PFSK-1 (cell line): Measurements from ENCODE around the gene FHL3.

Experiments used
- FOXP2 ChIP-seq: optimal IDR thresholded peaks from 2 replicates; pipeline ENCODE3; 2011; ENCODE audit warnings: borderline replicate concordance, control low read depth, inconsistent platforms; ENCODE audit not compliant: insufficient read depth; ENCODE audit errors: extremely low read length, extremely low read depth
- POLR2AphosphoS5 ChIP-seq: IDR thresholded peaks from 2 replicates; pipeline ENCODE4 v1.6.1; 2012; ENCODE audit warnings: low read depth, mild to moderate bottlenecking, control low read depth, low read length, moderate library complexity
- REST ChIP-seq, 2 experiments: IDR thresholded peaks; 2 replicates each; pipeline versions ENCODE4 v1.6.1 to v1.8.0; 2011 to 2012; ENCODE audit warnings: low read depth in 2 of 2, low read length in 2 of 2, control low read depth in 1 of 2, inconsistent platforms in 1 of 2, mild to moderate bottlenecking in 1 of 2, moderate library complexity in 1 of 2; ENCODE audit not compliant: insufficient read depth in 1 of 2
- SIN3A ChIP-seq: IDR thresholded peaks from 2 replicates; pipeline ENCODE4 v1.6.1; 2012; ENCODE audit warnings: mild to moderate bottlenecking, low read length, moderate library complexity, borderline replicate concordance; ENCODE audit not compliant: insufficient read depth
- TAF1 ChIP-seq: IDR thresholded peaks from 2 replicates; pipeline ENCODE4 v1.6.1; 2012; ENCODE audit warnings: low read length, control low read depth, borderline replicate concordance; ENCODE audit not compliant: insufficient read depth

FHL3 gene

DNA sequence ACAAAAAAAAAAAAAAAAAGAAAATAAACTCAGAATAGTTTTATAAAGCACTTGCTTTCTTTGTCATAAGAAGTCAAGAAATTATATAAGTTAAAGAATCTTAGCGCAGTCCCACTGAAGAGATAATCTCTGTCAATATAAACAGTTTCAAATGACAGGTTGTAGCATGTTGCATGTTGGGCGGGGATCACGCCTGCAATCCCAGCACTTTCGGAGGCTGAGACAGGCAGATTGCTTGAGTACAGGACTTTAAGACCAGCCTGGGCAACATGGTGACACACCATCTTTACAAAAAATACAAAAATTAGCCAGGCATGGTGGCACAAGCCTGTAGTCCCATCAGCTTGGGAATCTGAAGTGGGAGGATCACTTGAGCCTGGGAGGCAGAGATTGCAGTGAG, 40.0 kb downstream of the FHL3 start:
- no peak for TF ChIP-seq TAF1
- TF ChIP-seq REST (IDR thresholded peaks at IDR 0.05; ENCODE audit: insufficient read depth in 1 of 2, low read depth in 2 of 2, low read length in 2 of 2): no peak
- no peak for TF ChIP-seq SIN3A
- no peak for TF ChIP-seq POLR2AphosphoS5
- TF ChIP-seq FOXP2: no peak

GRCh38 chr1:37958690-37959089, 46.6 kb downstream of the FHL3 start:
- TF ChIP-seq SIN3A (no peak), FOXP2 (no peak), REST (IDR thresholded peaks at IDR 0.05; ENCODE audit: insufficient read depth in 1 of 2, low read depth in 2 of 2, low read length in 2 of 2) (no peak), TAF1 (no peak), POLR2AphosphoS5 (no peak)

DNA sequence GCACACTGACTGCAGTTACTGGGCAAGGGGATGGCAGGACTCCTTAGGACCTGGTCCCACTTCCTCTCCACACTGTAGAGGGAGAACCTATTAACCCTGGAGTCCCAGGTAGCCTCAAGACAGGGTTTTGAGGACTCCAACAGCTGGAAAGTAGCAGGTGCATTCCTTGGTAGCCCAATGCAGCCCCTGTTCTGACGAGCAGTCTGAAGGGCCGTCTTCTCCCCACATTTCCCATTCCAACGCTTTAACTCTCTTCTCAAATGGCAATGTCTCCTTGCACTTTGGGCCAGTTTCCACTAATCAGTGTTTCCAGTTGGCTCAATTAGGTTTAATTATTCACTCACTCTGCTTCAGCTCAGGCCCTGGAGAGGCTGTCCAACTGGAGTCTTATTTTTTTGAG, 49.6 kb downstream of the FHL3 start:
- TF ChIP-seq SIN3A: no peak
- TF ChIP-seq POLR2AphosphoS5: peak; percentile 31; the same call in 1 of the 2 replicates

- TF ChIP-seq POLR2AphosphoS5: no peak
- no peak for TF ChIP-seq SIN3A
- no peak for TF ChIP-seq TAF1
- TF ChIP-seq REST (IDR thresholded peaks at IDR 0.05; ENCODE audit: insufficient read depth in 1 of 2, low read depth in 2 of 2, low read length in 2 of 2): no peak
- no peak for TF ChIP-seq FOXP2
Observed at GRCh38 chr1:37954316-37954971, 50.9 kb downstream of the FHL3 start.

DNA sequence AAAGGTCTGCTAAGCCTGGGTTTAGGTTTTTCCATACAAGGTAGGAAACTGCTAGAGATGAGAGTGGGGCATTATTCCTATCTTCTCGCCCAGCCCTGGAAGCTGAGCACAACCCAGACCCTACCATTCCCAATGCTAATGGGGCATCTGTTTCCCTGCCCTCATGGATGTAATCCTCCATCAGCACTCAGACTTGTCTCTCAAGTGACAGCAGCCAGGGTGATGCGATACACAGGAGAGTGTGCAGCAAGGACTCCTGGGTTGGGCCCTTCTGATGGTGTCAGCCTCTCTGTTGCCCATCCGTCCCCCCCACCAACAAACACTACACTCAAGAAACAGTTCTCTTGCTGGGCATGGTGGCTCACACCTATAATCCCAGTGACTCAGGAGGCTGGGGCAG, 52.6 kb downstream of the FHL3 start:
- TF ChIP-seq REST (IDR thresholded peaks at IDR 0.05; ENCODE audit: insufficient read depth in 1 of 2, low read depth in 2 of 2, low read length in 2 of 2) (no peak), FOXP2 (no peak), TAF1 (no peak), SIN3A (no peak), POLR2AphosphoS5 (no peak)
